GM21529 (cell line): ENCODE data around the gene GPR142.
A peak's percentile ranks its signal among the peaks of the same experiment; 100 is the strongest.

ENCODE experiments used
- ATAC-seq: cut with Tn5 transposase; IDR thresholded peaks from one replicate; pipeline ENCODE4 v1.9.1; 2021; ENCODE audit not compliant: unreplicated experiment

Gene GPR142

GRCh38 chr17:74367206-74367605, at the start of gene GPR142:
TSS of gene GPR142 (plus strand) at chr17:74367506. CDS start at chr17:74369541, 2,035 bp downstream.
- no peak for ATAC-seq

GRCh38 chr17:74318391-74318790, 48.9 kb upstream of the GPR142 start:
- no peak for ATAC-seq

DNA sequence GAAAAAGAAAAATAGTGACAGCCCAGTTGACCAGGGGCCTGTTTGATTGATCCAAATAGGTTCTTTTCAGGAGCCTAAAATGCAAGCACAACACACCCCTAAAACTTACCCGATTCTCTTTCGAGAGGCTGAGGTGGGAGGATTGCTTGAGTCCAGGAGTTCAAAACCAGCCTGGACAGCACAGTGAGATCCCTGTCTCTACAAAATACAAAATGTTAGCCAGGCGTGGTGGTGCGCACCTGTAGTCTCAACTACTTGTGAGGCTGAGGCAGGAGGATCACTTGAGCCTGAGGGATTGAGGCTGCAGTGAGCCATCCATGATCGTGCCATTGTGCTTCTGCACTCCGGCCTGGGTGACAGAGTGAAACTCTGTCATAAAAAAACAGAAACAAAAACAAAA, 42.8 kb upstream of the GPR142 start:
- no peak for ATAC-seq

GRCh38 chr17:74325376-74325742, 41.9 kb upstream of the GPR142 start:
- no peak for ATAC-seq

DNA sequence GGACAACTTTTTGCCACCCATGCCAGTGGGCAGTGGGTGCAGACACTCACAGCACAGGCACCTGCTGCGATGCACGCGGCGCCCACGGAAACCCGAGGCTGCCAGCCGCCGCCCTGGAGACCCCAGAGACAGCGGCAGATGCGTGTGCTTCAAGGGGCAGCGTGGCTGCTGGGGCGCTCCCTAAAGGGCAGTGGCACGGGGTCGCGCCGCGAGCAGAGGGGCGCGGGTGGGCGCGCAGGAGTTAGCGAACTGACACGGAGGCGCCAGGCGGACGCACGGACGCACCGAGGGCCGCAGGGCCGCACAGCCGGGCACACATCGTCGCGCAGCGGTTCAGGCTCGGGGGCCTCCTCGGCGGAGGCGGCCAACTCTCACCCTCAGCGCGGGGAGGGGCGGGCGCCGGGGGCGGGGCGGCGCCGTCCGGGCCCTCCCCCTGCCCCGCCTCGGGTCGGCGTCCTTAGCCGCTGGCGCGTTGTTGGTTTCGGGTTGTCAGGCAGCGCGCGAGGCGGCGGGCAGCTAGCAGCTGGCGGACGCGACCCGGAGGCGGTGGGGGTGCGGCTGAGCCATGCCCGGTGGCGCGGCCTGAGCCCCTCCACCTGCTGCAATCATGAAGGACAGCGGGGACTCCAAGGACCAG, 41.4 kb upstream of the GPR142 start, which contains the start of gene KIF19:
TSS of gene KIF19 (plus strand) at position 484 of the 637 bp plus-strand sequence. CDS start at position 608, 124 bp downstream.
- peak; percentile 47 for ATAC-seq

- no peak for ATAC-seq
These were observed 40.8 kb upstream of the GPR142 start for GRCh38 chr17:74326506-74326905.

DNA sequence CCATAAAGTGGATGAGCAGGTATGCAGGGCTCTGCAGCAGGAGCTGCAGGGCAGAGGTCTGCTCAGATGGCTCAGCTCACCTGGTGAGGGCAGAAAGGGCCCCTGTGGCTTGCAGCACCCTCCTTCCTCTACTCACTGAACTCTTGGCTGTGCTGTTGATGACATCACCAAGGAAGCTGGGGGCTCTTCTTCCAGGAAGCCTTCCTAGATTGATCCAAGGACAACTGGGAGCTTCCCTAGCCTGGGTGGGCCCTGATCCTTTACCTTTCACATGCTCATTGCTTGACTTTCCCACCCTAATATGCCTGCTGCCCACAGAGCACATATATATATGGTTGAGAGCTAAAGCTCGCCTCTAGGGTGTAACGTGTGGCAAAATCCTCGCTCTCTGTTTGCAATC, 38.8 kb upstream of the GPR142 start:
- no peak for ATAC-seq

GRCh38 chr17:74329378-74329777, 37.9 kb upstream of the GPR142 start:
- ATAC-seq, result no peak

GRCh38 chr17:74330446-74330845, 36.9 kb upstream of the GPR142 start:
- ATAC-seq, result no peak

- ATAC-seq, result no peak
These were observed 35.2 kb upstream of the GPR142 start for GRCh38 chr17:74332017-74332650.

DNA sequence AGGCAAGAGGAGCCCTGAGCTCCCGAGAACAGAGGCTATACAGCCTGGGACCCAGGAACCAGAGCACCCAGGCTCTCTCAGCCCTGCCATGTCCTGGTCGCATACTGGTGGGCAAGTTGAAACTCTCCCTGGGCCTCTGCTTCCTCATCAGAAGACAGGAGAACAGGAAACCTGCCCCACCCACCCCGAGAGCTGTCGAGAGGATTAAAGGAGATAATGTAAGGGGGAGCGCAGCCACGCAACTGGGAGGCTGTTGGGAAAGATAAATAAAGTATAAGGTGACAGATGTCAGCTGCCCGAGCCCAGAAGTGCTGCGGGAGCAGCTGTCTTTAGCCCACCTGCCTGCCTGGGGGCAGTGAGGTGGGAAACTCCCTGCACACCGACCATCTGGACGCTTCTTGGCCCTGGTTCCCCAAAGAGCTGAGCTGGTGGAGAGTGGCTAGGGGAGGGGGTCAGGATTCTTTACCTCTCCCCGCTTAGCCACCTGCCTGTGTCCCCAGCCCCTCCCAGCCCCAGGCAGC, 34.5 kb upstream of the GPR142 start:
- ATAC-seq, result no peak

DNA sequence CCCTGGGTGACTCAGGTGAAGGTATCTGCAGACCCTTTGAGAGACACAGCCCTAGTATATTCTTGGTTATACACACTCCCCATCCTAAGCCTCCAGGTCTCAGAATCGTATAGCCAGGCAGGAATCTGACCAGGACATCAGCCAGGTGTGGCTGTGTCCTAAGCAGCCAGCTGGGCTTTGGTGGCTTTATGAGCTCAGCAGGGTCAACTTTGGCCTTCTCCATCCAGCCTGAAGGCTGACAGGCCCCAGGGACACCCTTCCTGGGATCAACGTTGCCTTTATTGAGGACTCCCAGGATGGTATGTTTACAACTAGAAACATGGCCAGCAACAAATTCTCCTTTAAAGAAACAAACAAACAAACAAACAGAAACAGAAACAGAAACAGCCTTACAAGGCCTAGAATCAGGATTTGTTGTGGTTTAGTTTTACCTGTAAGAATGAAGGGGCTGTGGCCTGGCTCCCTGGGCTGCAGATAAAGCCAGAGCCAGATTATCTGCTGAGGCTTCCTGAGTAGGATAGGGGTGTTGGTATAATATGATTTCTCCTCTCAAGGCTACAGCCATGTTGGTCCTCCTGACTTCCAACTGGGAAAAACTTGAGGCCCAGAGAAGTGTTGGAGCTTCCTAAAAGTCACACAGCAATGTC, 32.8 kb upstream of the GPR142 start:
- no peak for ATAC-seq

DNA sequence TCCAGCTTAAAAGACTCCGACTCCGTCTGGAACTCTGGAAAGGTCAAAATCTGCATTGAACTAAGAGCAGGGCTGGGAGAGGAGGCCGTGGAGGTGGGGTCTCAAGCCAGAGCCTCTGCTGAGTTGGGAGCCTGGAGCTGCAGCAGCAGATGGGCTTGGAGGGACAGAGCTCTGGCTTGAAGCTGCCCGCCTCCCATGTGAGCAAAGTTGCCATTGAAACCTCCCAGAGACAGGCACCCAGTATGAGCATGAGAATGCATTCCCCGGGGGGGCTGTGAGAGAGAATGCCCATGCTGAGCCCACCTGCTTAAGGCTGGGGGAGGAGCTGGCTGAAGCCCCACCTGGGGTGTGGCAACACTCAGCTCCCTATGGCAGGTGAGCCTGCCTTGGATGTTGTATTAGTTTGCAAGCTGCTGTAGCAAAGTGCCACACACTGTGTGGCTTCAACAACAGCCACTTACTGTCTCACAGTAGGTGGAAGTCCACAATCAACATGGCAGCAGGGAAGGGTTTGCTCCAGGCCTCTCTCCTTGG, 31.7 kb upstream of the GPR142 start:
- no peak for ATAC-seq

DNA sequence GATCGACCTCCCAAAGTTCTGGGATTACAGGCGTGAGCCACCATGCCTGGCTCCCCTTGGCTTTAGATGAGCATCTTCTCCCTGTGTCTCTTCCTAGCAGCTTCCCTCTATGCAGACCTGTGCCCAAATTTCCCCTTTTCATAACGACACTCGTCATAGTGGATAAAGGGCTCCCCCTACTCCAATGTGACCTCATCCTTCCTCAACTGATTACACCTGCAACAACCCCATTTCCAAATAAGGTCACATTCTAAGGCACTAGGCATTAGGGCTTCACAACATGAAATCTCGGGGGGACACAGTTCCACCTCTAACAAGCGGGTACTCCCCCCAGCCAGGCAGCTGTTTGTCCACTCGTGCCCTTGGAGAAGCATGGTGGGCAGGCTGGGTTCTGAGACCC, 31.0 kb upstream of the GPR142 start:
- no peak for ATAC-seq

DNA sequence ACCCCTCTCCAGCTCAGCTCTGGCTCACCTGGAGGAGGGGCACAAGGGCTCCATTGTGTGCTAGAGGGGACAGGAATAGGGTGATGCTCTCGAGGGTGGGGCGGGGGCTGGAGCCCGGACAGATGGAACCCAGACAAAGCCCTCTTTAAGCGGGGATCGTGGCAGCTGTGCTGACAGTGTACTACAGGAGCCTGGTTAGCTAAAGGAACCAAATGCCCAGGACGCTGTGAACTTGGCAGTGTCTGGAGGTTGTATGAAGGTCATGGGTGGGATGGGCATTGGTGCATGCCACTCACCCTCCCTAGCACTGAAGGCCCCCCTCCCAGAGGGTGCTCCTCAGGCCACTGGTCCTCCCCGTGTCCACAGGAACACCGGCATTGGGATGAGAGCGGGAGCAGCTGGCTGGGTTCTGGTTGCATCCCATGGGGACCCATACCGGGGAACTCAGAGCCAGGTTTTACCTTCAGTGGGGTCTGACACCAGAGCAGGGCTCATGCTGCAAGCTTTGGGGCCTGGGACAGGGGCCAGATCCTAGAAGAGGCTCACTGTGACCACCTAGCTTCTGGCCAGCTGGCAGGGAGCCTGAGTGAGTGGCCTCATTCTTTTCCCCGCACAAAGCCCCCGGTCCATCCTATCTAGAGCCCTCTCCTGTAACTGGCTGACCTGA, 29.3 kb upstream of the GPR142 start:
- no peak for ATAC-seq

GRCh38 chr17:74339537-74340195, 27.6 kb upstream of the GPR142 start:
- no peak for ATAC-seq

- ATAC-seq, result no peak
These were observed 26.8 kb upstream of the GPR142 start for GRCh38 chr17:74340470-74341023.

GRCh38 chr17:74342224-74342623, 25.1 kb upstream of the GPR142 start:
- no peak for ATAC-seq

DNA sequence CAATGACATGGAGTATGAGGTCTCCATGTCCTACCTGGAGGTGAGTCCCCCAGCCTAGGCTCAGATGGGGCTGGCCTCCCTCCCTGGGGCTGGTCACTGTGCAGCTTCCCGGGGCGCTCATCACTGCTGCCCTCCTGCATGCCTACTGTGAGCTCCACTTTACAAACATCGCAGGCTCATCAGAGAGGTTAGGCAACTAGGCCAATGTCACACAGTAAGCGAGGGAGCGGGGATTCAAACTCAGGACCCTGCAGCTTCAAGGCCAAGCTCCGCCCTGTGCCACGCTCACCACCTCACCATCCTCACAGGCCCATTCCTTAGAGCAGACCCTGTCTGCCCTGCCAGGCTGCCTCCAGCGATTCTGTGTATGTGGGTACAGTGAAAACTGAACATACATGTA, 24.2 kb upstream of the GPR142 start:
- no peak for ATAC-seq

- ATAC-seq, result no peak
These were observed 23.6 kb upstream of the GPR142 start for GRCh38 chr17:74343526-74344284.
